ENCODE data around the gene ESPNL.

- TF ChIP-seq CTCF (IDR thresholded peaks at IDR 0.05): no peak
- TF ChIP-seq POLR2A (IDR thresholded peaks at IDR 0.05): no peak
Measured at GRCh38 chr2:238140721-238141540, 40.8 kb downstream of the ESPNL start.

All from lower leg skin (tissue), 3 donors.